ENCODE data around the gene SPPL2B.

SPPL2B gene

DNA sequence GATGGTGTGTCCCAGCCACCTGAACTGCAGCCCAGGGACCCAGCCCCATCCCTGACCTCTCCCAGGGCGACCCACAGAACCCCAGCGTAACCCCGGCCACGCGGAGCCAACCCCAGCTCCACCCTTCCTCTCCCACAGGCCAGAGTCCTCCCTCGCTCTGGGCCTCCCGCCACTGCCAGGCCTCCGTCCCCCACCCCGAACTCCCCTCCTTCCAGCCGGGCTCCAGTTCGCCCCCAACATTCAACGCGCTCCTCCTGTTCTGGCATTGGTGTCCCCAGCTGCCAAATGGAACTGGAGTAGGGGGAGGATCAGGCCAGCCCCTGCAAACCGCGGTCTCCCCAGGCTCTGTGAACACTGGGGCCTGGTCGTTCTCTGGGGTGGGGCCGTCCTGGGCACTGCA lies 28.0 kb upstream of the SPPL2B start:
- no peak for DNase-seq (ENCODE audit: low read depth)

DNA sequence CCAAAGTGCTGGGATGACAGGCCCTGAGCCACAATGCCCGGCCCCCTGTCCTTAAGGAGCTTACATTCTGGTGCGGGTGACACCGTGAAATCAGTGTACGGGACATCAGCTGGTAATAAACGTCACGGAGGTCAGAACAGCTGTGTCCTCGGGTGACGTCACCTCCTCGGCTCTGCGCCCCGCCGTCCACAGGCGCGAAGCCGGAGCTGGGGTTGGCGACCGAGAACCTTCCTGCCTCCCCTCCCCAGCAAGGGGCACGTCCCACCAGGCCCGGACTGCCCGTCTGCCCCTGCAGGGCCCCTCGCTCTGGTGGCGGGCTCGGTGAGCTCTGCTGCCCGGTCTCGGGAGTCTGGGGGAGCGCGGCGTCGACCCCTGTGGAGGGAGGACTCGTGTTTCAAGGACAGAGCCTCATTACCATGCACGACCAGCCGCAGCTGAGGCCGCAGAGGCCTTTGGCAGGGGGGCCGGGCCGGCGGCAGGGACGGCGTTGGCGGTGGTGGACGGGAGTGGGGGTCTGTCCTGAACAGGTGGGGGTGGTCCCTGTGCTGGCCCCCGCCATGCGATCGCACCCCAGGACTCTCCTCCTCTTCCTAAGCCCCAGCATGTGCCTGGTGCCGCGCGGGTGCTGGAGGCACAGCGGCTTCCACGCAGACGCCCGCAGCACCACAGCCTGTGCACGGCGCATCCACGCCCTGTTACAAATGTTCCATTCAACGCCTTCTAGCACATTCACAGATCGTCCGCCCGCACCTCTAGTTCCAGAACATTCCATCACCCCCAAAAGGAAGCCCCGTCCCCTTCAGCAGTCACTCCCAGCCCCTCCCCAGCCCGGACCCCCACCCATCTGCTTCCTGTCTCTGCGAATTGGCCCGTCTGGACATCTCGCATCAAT lies 25.9 kb upstream of the SPPL2B start:
- no peak for DNase-seq (ENCODE audit: low read depth)

DNA sequence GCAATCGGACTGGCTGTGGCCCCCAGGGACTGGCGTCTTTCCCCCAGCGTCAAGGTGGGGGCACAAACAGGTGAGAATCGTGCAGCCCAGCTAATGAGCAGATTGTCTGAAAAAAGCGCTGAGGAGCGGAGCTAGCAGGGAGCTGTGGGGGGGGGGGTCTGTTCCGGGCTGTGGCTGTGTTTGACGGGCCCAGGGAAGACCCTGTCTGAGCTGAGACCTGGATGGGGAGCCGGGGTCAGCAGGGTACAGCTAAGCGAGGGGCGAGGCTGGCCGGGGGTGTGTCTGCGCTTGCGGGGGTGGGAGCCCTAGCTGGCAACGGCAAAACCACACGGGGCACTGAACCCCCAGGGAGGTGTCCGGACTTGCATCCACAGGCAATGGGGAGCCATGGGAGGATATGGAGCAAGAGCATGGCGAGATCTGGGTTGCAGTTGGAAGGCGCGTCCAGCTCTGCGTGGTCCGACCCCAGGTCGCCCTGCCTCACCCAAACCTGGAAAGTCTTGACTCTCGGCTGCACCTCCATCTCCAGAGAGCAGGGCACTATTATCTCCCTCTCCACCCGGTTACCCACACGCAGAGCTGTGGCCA lies 25.2 kb upstream of the SPPL2B start:
- DNase-seq (ENCODE audit: low read depth) = no peak

DNA sequence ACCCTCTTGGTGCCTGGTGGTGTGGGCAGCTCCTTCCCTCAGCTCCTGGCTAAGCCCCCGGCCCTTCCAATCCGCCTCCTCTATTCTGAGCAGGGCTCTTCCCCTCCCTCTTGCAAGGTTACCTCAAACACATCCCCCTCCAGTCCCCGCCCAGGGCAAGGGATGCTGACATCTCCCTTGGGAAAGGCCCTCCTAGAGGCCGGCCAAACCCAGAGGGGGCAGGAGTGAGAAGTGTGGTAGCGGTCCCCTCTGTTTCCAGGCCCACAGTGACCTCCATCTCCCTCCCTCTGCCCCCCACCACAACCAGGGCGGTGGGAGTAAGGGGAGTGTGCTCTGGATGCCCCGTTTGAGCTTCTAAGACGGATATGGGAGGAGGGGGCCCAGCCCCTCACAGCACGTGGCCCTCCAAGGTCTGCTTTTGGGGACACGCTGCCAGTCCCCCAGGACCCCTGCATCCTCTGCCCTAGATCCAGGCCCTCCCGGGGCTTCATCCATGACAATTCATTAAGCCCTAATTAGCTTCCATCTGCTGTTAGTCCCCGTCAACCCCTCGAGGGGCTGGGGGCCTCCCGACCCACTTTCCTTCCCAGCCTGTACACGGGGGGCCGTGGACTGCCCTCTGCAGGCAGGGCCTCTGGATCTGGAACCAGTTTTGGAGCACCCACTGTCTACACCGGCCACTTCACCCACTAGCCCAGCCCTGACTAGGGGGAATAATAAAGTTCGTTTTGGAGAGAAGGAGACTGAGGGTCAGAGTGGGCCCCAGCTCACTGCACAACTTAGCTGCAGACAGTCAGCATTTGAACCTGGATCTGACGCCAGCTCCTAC lies 22.8 kb upstream of the SPPL2B start:
- DNase-seq (ENCODE audit: low read depth) = no peak

DNA sequence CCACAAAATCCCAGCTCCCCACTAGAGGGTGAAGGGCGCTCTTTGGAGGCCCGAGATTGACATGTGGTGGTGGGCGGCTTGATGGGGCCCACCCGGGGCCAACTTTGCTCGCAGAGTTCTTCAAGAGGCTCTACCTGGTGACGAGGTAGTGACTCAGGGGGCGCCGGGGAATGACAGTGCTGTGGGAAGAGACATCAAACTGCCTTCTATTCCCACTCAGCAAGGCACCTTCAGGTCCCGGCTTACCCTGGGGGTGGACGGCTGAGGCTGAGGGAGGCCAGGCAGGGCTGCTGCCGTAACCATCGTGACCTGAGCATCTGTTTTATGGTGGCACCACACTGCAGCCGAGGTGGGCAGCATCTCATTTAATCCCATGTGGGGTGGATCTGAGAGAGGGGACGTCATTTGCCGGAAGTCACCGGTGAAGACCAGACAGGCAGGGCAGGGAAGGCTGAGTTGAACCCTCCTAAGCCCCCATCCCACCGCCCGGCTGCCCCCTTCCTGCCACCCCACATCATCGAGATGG lies 22.1 kb upstream of the SPPL2B start:
- no peak for DNase-seq (ENCODE audit: low read depth)

DNA sequence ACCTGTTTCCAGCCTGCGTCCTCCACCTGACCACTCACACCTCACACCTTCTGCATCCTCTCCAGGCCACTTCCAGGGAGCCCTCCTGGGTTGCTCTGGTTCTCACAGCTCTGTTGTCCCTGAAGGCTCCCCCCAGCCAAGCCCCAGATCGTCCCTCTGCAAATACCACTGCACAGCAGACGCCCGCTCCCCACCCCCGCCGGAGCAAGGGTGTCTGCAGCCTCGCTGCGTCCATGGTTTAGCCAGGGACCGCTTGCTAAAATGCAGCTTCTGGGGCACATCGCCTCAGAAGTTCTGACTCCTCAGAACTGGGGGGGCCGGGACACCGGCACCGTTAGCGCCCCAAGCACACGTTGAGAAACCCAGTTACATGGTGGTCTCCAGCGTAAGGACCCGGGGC lies 21.5 kb upstream of the SPPL2B start:
- DNase-seq (ENCODE audit: low read depth) = no peak

DNA sequence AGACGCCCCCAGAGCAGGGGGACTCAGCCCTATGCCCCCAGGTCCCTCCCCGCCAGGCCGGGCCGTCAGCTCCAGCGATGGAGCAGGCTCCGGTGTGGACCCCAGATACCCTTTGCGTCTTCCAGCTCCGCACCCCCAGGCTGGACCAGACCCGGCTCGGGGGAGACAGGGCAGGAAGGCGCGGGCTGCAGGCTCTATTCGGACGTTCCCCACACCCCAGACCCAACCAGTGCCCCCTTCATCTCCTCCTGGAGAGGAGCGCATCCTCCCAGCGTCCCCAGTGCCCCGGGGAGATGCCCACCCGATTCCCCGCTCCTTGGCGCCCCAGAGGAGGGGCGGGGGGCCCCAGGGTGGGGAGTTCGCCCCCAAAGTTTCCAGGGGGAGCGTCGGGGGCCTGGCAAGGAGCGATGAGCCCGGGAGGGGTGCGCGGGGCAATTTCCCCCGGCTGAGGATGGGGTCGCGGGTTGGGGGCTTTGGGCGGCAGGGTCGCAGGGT lies 20.9 kb upstream of the SPPL2B start:
- DNase-seq (ENCODE audit: low read depth) = no peak

DNA sequence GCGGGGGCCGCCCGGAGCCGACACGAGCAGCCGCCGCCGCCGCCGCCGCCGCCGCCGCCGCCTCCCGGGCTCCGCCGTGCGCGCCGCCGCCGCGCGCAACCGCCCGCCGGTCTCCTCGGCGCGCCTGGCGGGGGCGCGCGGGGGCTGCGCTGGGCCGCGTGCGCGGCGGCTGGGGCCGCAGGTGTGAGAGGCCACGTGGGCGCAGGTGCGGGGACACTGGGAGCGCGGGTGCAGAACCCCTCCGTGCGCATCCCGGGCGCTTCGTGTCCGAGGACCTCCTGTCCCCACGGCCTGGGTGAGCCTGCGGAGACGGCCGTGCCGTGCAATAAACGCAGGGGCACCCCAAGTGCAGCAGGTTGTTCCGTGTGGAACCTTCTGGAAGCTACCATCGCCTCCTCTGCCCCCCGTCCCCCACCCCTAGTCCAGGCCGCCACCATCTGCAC lies 20.3 kb upstream of the SPPL2B start, which contains the start of gene LINGO3:
LINGO3 (minus strand) TSS at position 41 of the 443 bp plus-strand sequence. CDS start 16,378 bp downstream, outside the sequence.
- no peak for DNase-seq (ENCODE audit: low read depth)

DNA sequence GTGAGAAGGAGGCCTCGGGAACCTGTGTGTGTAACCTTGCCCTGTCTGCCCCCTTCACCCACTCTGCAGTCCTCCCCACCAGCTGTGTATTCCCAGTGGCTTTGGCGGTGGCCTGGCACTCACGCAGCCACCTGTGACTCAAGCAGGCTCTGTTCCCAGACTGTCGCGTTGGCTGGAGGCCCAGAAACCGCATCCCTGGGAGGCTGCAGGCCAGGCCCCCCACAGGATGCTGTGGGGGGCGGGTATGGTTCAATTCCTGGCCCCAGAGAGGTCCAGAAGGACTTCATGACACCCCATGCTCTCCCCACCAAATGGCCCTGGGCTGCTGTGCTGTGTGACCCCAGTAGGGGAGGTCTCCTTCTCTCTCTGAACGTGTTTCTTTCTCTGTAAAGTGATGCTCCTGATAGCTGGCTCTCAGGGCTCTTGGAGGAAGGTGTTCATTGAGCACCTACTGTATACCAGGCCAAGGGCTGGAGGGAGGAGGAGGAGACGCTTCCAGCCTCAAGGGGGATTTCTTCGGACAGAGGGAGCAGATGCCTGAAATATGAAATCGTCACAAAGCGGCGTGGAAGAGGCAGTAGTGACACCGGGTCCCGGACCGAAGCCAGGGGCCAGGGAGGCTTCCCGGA lies 18.6 kb upstream of the SPPL2B start:
- DNase-seq (ENCODE audit: low read depth) = no peak

DNA sequence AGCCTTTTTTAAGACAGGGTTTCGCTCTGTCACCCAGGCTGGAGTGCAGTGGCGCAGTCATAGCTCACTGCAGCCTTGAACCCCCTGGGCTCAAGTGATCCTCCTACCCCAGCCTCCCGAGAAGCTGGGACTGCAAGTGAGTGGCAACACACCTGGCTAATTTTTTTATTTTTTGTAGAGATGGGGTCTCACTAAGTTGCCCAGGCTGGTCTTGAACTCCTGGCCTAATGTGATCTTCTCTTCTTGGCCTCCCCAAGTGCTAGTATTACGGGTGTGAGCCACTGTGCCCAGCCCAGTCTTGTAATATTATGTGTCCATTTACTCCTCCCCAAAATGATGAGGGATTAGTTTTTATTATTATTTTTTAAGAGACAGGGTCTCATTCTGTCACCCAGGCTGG lies 17.4 kb upstream of the SPPL2B start:
- DNase-seq (ENCODE audit: low read depth) = no peak

DNA sequence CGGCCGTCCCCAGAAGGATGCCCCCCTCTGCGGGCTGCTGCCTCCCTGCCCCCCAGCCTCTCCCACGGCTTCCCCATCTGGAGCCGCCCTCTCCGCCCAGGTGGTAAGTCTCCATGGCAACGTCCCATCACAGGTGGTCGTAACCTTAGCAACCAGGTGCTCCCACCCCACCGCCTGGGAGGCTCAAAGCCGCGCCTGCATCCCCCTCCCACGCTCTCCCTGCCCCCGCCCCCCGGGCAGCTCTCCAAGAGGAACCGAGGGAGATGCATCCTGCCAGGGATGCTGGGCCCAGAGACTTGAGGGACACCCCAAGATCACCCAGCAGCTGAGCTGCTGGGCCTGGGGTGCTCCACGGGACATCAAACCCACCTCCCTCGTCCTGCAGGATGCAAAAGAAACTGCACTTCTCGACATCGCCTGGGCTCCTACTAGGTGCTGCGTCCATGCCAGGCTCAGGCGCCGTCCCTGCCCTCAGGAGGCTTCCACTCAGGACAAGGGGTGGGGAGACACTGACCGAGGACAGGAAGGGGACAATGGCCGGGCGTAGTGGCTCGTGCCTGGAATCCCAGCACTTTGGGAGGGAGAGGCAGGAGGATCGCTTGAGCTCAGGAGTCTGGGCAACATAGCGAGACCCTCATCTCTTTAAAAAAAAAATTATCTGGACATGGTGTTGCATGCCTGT lies 15.5 kb upstream of the SPPL2B start:
- no peak for DNase-seq (ENCODE audit: low read depth)

DNA sequence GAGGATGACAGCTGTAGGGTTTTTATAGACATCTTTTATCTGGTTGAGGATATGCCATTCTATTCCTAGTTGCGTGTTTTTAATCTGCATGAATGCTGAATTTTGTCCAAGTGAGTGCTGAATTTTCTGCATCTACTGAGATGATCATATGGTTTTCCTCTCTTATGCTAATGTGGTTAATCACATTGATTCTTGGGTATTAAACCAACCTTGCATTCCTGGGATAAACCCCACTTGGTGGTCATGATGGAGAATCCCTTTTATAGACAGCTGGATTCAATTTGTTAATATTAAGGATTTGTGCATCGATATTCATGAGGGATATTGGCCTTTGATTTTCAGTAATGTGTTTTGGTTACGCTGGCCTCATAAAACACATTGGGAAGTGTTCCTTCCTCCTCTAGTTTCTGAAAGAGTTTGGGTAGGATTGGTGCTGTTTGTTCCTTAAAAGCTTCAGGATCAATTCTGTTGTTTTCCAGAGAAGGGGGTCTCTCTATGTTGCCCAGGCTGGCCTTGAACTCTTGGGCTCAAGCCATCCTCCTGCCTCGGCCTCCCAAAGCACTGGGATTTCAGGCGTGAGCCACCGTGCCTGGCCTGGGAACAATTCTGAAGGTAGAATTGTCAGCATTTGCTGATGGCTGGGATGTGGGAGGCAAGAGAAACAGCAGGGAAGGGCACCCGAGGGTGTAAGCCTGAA lies 13.2 kb upstream of the SPPL2B start:
- no peak for DNase-seq (ENCODE audit: low read depth)

DNA sequence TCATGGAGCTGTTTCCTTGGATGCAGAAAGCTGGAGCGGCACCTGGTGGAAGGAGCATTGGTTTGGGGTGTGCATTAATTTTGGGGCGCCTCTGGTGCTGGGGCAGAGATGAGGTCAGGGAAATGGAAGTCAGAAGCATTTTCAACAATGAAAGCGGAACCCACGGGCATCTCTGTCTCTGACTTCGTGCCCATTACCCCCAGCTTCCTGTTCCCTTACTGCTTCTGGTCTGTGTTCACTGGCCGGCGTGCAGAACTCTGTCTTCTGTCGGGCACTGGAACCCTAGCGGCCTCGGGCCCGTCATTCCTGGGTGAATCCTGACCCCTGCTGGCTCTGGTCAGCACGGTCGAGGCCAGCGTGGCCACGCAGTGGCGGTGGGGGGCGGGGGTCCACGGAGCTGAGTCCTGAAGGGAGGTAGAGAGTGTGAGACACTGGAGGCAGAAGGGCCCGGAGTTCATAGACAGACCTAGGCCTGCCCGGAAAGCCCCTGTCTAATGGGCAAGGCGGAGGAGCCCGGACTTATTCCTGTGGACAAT lies 12.6 kb upstream of the SPPL2B start:
- no peak for DNase-seq (ENCODE audit: low read depth)

DNA sequence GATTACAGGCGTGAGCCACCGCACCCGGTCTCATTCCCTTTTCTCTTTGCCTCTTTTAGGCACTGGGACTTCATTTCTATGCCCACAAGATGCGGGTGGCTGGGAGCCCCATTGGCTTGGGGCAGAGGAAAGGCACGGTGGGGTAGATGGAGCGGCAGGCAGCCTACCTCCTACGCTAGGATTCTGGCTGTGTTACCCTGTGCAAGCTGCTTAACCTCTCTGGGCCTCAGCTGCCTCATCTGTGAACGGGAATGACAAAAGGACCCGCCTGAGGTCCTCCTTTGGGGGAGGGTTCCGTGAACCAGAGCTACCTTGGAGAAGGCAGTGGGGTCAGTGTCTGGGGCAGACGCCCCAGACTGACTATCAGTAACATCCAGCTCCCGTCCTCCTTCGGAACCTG lies 11.2 kb upstream of the SPPL2B start:
- no peak for DNase-seq (ENCODE audit: low read depth)

DNA sequence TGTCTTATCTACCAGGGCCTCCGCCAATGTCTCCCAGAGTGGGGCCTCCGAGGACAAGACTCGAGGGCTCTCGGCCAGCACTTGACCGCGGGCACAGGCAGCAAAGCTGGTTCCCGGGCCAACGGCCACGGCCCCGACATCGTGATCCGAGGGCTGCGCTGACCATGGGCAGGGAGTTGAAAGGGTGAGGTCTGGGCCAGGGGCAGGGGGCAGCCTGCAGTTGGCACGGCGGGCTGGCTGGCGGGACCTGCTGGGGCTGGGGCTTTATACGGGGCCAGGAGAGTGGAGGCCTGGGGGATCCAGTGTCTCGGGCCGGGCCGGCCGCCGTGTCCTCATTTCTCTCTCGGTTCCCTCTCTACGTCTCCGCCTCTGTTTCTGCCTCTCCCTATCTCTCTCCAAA lies 10.7 kb upstream of the SPPL2B start:
- no peak for DNase-seq (ENCODE audit: low read depth)

DNA sequence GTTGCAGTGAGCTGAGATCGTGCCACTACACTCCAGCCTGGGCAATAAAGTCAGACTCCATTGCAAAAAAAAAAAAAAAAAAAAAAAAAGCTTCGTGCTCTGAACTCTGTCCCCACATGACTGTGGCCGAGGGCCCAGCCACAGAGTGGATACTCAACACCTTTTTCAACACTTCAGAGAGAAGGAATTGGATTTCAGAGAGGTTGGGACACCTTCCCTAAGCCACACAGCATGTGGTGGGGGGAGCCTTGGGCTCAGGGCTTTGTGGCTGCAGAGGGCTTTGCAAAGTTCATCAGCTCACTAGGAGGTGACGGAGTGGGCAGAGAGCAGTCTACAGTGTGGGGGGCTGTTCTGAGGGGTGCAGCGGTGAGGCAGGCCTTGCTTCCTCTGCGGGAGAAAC lies 9.6 kb upstream of the SPPL2B start:
- no peak for DNase-seq (ENCODE audit: low read depth)

DNA sequence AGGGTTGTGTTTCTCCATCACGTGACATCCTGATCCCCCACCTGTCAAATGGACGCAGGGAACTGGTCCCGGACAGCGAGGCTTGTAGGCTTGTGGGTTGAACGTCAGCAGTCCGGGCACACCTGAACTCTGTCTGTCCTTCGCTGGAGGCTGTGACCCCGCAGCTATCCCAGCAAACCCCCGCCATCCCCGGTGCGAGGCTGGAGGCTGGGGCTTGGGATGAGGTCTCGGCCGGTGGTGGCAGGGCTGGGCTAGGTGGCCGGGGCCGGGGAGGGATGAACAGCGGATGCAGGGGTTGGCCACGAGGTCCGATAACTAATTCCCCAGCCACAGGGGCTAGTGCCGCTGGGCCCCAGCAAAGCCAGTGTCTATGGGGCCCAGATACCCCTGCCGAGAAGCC lies 8.9 kb upstream of the SPPL2B start:
- no peak for DNase-seq (ENCODE audit: low read depth)

DNA sequence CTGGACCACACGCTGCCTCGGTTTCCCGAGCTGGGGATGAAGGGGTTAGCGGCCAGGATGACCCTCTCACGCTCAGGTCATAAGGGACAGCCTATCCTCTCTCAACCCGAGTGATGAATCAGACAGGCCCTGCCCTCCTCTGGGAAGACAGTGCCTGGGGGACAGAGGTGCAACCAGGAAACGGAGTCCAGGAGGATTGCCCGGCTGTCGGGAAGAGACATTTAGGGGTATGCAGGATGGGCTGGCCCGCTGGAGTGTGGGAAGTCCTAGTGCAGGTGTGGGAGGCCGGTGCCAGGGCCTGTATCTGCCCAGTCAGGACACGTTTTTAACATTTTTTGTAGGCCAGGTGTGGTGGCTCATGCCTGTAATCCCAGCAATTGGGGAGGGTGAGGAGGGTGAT lies 8.4 kb upstream of the SPPL2B start:
- no peak for DNase-seq (ENCODE audit: low read depth)

DNA sequence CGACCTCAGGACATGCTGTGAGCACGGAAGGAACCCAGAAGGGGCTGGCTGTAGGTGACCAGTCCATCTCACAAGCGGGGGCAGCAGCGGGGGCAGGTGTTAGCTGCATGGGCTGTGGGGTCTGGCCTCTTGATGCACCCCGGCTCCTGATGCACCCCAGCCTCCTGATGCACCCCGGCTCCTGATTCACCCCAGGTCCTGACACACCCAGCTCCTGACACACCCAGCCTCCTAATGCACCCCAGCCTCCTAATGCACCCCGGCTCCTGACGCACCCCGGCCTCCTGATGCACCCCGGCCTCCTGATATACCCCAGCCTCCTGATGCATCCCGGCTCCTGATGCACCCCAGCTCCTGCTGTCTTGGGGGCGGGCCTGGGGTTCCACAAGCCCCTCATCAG lies 7.5 kb upstream of the SPPL2B start:
- no peak for DNase-seq (ENCODE audit: low read depth)

DNA sequence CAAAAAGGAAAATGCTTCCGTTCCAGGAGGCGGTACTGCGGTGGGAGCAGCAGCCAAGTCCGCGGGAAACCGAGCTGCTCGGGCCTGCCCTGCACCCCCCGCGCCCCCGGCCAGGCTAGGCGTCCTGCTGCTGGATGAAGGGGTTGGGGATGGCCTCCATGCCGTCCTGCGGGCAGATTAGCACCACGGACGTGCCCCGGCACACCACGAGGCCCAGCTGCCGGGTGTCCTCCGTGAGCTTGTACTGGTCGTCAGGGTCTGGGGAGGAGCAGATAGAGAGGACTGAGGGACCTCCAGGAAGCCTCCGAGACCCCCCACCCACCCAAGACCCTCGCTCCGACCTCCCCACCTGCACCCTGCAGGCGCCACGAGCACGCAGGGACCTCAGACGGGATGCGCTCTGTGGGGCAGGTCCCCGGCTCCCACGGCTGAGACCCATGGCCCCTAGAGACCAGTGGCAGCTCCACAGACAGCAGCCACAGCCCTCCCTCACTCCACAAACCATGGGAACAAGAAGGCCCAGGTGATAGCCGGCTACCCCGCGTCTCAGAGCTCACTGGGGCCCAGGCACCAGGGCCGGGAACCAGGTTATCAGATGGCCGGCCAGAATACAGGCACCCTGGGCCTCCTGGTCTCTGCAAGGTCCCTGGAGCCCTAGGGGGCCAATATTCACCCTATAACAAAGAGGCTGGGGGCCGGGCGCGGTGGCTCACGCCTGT lies 6.8 kb upstream of the SPPL2B start:
- no peak for DNase-seq (ENCODE audit: low read depth)
